Body of pancreas (tissue), 4 donors: ENCODE measurements around the gene ZNF74.
"Not testable (repeated sequence)": the region's sequence is repeated elsewhere in the genome, so short reads cannot be mapped to it uniquely, and the experiment has no call there.

Experiments used
- POLR2A ChIP-seq, 3 donors: fragments of 450-650 bp; IDR thresholded peaks; one replicate each; pipeline ENCODE4 v1.6.1; 2016; ENCODE audit warnings: antibody characterized with exemption in 3 of 3, mild to moderate bottlenecking in 2 of 3
- TF ChIP-seq, protein P1 (sequence below), 7 experiments: fragments of 450-650 bp in 4 of 7; fragments of 200-600 bp in 3 of 7; sonication (generic) in 3 of 7; IDR thresholded peaks; one replicate each; pipeline ENCODE4 v1.5.1; 2016 to 2019; ENCODE audit warnings: antibody characterized with exemption in 7 of 7

- TF ChIP-seq, protein P1, sequence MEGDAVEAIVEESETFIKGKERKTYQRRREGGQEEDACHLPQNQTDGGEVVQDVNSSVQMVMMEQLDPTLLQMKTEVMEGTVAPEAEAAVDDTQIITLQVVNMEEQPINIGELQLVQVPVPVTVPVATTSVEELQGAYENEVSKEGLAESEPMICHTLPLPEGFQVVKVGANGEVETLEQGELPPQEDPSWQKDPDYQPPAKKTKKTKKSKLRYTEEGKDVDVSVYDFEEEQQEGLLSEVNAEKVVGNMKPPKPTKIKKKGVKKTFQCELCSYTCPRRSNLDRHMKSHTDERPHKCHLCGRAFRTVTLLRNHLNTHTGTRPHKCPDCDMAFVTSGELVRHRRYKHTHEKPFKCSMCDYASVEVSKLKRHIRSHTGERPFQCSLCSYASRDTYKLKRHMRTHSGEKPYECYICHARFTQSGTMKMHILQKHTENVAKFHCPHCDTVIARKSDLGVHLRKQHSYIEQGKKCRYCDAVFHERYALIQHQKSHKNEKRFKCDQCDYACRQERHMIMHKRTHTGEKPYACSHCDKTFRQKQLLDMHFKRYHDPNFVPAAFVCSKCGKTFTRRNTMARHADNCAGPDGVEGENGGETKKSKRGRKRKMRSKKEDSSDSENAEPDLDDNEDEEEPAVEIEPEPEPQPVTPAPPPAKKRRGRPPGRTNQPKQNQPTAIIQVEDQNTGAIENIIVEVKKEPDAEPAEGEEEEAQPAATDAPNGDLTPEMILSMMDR (IDR thresholded peaks at IDR 0.05), result not testable (repeated sequence)
- not testable (repeated sequence) for TF ChIP-seq POLR2A (IDR thresholded peaks at IDR 0.05)
These were observed 25.1 kb upstream of the ZNF74 start for GRCh38 chr22:20368875-20369274.
